ENCODE measurements around the gene ZNF605. TPM values are rescaled to one million over a fixed set of nuclear protein-coding genes. Genes with fewer than 3 reads are reported as not detected.

ZNF605 gene
- total and polyA plus RNA-seq, 9 of the 15 experiments (the other 6 are each of a cell fraction or from before 2014, with no cell fraction given), result 0.45 to 1.1 (median 0.68) TPM

DNA sequence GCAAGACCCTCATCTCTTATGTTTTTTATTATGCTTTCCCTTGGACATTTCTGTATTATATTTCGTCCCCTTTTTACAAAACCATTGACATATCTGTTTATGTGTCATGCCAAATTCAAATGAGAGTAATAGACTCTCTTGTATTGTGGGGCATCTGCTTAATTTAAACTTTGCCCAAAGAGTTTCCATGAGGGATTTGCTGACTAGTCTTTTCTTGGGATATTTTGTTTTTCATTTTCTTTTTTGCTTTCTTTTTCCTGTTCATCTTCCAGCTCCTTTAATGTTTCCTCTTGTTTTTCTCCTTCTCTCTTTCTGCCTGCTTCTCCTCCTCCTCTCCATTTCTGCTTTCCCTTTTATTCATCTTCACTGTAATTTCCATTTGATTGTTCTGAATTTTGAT lies 16.3 kb upstream of the ZNF605 start (continued):
- TF ChIP-seq ZMIZ1 (IDR thresholded peaks at IDR 0.05; ENCODE audit: low read depth in 2 of 2, low read length in 2 of 2) (no peak), RBM34 (IDR thresholded peaks at IDR 0.05; ENCODE audit: borderline replicate concordance, insufficient read depth, low read length) (no peak), CBX5 (IDR thresholded peaks at IDR 0.05; ENCODE audit: borderline replicate concordance, low read depth) (no peak), NR1H2 (CRISPR knock-in tag; IDR thresholded peaks at IDR 0.05) (no peak), C11orf30 (IDR thresholded peaks at IDR 0.05; ENCODE audit: low read depth) (peak; percentile 70), ZNF551 (CRISPR knock-in tag; IDR thresholded peaks at IDR 0.05) (no peak), MAFF (IDR thresholded peaks at IDR 0.05; ENCODE audit: low read length) (peak; percentile 24; the same call in 1 of the 2 replicates)
- TF ChIP-seq, protein P1, sequence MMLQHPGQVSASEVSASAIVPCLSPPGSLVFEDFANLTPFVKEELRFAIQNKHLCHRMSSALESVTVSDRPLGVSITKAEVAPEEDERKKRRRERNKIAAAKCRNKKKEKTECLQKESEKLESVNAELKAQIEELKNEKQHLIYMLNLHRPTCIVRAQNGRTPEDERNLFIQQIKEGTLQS (IDR thresholded peaks at IDR 0.05), result no peak
- TF ChIP-seq, protein P1 (CRISPR knock-in tag; conservative IDR thresholded peaks at IDR 0.05), result no peak
- TF ChIP-seq, protein P2, sequence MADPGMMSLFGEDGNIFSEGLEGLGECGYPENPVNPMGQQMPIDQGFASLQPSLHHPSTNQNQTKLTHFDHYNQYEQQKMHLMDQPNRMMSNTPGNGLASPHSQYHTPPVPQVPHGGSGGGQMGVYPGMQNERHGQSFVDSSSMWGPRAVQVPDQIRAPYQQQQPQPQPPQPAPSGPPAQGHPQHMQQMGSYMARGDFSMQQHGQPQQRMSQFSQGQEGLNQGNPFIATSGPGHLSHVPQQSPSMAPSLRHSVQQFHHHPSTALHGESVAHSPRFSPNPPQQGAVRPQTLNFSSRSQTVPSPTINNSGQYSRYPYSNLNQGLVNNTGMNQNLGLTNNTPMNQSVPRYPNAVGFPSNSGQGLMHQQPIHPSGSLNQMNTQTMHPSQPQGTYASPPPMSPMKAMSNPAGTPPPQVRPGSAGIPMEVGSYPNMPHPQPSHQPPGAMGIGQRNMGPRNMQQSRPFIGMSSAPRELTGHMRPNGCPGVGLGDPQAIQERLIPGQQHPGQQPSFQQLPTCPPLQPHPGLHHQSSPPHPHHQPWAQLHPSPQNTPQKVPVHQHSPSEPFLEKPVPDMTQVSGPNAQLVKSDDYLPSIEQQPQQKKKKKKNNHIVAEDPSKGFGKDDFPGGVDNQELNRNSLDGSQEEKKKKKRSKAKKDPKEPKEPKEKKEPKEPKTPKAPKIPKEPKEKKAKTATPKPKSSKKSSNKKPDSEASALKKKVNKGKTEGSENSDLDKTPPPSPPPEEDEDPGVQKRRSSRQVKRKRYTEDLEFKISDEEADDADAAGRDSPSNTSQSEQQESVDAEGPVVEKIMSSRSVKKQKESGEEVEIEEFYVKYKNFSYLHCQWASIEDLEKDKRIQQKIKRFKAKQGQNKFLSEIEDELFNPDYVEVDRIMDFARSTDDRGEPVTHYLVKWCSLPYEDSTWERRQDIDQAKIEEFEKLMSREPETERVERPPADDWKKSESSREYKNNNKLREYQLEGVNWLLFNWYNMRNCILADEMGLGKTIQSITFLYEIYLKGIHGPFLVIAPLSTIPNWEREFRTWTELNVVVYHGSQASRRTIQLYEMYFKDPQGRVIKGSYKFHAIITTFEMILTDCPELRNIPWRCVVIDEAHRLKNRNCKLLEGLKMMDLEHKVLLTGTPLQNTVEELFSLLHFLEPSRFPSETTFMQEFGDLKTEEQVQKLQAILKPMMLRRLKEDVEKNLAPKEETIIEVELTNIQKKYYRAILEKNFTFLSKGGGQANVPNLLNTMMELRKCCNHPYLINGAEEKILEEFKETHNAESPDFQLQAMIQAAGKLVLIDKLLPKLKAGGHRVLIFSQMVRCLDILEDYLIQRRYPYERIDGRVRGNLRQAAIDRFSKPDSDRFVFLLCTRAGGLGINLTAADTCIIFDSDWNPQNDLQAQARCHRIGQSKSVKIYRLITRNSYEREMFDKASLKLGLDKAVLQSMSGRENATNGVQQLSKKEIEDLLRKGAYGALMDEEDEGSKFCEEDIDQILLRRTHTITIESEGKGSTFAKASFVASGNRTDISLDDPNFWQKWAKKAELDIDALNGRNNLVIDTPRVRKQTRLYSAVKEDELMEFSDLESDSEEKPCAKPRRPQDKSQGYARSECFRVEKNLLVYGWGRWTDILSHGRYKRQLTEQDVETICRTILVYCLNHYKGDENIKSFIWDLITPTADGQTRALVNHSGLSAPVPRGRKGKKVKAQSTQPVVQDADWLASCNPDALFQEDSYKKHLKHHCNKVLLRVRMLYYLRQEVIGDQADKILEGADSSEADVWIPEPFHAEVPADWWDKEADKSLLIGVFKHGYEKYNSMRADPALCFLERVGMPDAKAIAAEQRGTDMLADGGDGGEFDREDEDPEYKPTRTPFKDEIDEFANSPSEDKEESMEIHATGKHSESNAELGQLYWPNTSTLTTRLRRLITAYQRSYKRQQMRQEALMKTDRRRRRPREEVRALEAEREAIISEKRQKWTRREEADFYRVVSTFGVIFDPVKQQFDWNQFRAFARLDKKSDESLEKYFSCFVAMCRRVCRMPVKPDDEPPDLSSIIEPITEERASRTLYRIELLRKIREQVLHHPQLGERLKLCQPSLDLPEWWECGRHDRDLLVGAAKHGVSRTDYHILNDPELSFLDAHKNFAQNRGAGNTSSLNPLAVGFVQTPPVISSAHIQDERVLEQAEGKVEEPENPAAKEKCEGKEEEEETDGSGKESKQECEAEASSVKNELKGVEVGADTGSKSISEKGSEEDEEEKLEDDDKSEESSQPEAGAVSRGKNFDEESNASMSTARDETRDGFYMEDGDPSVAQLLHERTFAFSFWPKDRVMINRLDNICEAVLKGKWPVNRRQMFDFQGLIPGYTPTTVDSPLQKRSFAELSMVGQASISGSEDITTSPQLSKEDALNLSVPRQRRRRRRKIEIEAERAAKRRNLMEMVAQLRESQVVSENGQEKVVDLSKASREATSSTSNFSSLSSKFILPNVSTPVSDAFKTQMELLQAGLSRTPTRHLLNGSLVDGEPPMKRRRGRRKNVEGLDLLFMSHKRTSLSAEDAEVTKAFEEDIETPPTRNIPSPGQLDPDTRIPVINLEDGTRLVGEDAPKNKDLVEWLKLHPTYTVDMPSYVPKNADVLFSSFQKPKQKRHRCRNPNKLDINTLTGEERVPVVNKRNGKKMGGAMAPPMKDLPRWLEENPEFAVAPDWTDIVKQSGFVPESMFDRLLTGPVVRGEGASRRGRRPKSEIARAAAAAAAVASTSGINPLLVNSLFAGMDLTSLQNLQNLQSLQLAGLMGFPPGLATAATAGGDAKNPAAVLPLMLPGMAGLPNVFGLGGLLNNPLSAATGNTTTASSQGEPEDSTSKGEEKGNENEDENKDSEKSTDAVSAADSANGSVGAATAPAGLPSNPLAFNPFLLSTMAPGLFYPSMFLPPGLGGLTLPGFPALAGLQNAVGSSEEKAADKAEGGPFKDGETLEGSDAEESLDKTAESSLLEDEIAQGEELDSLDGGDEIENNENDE (IDR thresholded peaks at IDR 0.05; ENCODE audit: low read depth, low read length), result no peak
